ENCODE results near the gene INPP4B.
"Not testable (repeated sequence)": the region's sequence is repeated elsewhere in the genome, so short reads cannot be mapped to it uniquely, and the experiment has no call there.

Gene INPP4B

DNA sequence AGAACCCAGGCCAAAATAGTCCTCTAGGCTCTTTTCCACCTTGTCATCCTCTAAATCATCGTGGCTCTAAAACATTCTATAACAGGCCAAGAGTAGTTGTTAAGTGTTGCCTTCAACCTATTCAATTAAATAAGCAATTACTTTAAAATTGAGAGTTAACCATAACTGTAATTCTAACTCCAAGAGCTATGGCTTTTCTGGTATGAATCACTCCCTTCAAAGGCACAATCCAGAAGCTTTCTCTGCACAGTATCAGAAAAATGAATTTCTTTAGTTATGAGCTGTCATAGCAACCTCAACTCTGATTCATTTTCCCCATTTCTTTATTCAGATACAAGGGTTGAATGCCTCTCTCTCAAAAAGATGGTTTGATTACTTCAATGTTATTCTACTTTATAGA is 21.7 kb downstream of the INPP4B start:
- DNase-seq (ENCODE audit: low read depth): no peak

DNA sequence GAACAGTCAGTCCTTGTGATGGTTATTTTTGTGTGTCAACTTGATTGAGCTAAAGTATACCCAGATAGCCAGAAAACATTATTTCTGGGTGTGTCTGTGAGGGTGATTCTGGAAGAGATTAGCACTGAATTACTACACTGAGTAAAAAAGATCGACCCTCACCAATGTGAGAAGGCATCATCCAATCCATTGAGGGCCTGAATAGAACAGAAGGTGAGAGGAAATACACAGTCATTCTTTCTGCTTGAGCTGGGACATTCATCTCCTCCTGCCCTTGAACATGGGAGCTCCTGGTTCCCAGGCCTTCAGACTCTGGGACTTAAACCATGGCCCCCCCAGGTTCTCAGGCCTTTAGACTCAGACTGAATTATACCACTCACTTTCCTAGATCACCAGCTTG is 22.3 kb downstream of the INPP4B start:
- DNase-seq (ENCODE audit: low read depth): no peak

DNA sequence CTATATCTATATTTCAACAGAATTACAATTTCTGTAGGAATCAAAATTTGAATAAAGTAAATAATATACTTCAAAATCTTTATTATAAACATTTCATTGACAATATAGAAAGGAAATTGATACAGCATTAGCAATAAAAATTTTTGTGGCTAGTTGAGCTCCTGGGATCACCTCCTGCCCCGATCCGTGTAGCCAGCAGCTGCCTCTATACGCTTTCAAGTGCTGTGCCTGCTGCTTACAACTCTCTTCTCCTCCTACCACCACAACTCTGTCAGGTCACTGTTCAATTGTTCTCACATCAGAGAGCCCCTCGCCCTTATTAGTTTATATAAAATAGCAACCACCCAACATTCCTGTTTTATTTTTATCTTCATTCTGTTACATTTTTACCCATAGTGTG is 27.6 kb downstream of the INPP4B start:
- DNase-seq (ENCODE audit: low read depth): no peak

DNA sequence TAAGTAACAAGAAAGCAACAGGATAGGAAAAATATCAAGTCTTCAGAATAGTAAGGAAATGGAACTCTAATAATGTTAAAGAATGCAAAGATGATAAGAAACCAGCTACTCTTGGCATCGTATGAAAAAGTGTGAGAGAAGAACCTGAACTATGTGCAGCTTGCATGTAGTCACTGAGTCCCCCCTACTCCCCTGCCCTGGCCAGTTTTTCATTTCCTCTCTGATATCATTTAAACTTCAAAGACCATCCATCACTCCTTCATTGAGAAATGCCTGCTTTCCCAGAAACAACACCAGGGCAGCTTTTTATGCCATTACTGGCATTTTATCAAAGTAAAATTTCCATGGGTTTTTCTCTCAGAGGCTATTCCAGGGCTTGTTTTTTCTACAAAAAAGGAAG is 28.1 kb downstream of the INPP4B start:
- DNase-seq (ENCODE audit: low read depth): no peak

DNA sequence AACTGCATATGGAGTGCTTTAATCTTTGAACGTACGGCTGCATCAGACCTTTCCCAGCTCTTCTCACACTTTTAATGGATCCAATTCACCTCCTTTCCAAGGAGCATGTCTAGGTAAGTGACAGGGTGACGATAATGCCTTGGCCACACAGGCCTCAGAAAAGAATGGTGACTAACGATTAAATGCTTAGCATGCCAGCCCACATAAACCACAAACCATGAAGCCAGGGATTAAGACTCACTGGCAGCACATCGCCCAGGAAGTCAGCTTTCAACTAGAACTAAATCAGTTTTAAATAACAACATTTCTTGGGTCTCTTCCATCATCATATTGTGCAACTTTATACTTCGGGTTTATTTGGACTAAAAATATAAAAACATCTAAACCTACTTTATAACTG is 28.7 kb downstream of the INPP4B start:
- no peak for DNase-seq (ENCODE audit: low read depth)

DNA sequence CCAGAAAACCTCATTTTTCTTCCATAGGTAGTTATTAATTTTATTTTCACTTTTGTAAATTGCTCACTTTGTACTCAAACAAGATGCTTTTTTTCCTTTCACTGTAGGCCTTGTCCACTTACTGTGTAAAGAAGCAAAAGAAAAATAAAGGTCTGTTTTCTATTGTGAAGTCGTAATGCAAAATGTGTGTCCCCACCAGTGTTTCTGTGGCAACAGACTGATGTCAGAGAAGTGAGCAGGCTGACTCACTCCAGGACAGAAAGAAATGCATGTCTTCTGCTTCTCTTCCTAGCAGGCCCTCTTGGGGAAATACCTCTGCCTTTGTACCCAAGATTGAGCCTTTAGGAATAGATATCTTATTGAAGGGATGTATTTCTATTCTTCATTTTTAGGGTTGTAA is 30.3 kb downstream of the INPP4B start:
- no peak for DNase-seq (ENCODE audit: low read depth)

DNA sequence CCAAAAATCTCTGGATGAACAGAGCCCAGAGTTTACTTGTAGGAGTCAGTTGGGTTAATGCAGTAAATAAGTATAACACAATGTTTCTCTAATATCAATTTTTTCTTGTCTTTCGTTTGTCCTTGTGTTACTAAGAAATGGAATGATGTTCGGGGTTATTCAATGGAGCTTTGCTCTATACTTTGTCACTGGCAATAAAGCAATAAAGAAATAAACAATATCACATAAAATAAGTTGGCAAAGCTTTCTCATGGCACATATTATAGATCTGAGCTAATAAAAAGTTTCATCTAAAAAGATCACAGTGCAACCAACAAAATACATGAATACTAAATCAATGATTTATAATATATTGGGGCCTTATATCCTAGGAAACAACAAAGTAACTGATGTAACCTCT is 32.7 kb downstream of the INPP4B start:
- DNase-seq (ENCODE audit: low read depth): no peak

DNA sequence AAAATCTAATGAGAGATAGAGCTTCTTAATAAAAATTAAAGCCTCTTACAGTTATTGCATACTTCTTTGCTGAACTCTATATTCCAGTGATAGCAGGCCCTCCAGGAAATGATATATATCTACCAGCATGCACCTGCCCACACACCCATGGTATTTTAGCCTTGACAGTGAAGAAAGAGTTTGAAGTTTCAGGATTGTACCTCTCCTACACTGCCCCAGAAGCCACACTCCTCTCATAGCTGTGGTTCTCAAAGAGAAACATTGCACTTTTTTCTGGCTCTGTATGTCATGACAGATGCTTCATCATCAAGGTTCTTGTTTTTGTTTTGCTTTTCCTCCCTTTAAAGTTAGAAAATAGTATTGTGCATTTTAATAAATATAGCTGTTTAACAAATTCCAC is 34.0 kb downstream of the INPP4B start:
- DNase-seq (ENCODE audit: low read depth): no peak

DNA sequence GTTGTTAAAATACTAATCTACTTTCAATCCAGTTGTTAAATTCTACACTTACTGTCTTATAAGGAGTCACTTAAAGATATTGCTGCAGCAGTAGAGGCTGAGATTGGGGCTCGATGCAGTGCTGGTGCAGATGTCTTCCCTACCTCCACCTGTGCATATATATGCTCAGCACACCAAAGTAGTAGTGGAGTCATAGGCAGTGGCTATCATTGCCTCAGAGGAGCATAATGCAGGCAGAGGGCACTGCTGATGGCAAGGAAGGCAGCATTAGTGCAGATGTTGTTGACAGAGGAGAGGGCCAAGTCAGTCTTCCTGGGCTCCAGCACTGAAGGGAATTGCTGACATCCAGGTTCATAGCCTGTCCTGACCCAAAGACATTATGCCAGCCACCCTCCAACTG is 35.1 kb downstream of the INPP4B start:
- no peak for DNase-seq (ENCODE audit: low read depth)

DNA sequence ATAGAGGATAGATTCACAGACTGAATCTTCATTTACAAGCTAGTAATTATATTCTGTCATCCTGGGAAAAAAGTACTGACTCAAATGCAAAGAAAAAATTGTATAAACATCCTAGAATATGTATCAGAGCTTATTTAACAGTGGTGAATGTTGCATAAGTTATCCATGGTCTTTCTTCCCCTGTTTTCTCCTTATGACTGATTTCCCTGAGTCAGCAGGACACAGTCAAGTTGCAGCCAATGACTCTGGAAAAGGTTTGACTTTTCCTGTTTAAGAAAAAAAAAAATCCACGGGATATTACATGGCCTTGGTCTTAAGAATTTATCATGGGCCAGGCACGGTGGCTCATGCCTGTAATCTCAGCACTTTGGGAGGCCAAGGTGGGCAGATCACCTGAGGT is 36.5 kb downstream of the INPP4B start:
- DNase-seq (ENCODE audit: low read depth): no peak

DNA sequence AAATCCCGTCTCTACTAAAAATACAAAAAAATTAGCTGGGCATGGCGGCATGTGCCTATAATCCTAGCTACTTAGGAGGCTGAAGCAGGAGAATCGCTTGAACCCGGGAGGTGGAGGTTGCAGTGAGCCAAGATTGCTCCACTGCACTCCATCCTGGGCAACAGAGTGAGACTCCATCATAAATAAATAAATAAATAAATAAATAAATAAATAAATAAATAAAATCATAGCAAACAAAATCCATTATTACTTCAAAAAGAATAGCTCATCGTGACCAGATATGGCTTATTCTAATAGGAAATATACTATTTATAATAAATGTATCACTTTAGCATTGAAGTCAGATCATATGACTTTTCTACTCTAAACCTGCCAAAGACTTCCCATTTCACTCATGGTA is 42.2 kb downstream of the INPP4B start:
- not testable (repeated sequence) for DNase-seq (ENCODE audit: low read depth)

DNA sequence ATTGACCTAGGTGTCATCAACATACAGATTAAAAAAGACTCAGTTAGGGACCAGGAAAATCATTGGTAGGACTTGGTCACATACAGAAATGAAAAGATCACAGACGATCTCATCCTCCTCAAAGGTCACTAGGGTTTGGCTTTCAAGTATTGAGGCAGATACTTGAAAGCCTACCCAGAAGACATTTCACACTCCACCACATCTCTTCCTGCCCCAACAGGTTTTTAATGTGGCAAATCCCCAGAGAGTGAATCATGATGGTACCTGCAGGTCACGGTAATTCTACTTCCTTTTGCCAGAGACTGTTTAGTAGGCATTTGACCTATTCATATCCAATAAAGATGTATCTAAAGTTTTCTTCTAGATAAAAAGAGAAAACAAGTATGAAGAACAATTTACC is 44.1 kb downstream of the INPP4B start:
- DNase-seq (ENCODE audit: low read depth): no peak

DNA sequence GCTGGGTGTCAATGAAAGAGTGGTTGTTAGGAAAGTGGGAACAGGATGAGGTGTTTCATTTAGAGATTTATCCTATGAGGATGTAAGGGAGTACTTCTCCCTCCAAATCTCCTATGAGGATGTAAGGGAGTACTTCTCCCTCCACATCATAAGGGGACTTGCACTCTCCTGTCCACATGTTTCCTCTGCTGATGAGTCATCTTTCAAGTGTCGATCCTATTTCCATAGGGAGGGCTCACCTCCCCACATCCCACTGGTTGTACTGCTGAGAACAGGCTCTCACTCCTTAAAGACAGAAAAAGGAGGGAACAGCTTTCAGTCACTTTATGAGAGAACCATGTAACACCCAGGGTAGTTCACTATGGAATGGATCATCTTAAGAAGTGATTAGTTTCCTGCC is 65.0 kb downstream of the INPP4B start:
- DNase-seq (ENCODE audit: low read depth): no peak

DNA sequence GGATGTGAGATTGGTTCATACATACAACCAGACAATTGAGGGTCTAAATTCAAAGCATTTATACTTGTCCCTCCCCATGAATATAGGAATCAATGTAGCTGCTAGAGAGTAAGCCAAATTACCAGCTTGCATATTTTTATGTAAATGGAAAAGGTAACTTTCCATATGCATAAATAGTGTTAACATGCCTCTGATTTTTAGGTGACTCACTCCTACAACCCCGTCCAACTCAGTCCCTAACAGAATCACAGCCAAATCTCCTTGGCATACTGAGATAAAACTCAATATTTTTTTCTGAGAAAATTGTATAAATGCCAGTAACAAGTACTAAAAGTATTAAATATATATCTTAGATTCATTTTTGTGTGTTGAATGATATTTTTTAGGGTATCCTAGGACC is 67.2 kb downstream of the INPP4B start:
- no peak for DNase-seq (ENCODE audit: low read depth)

DNA sequence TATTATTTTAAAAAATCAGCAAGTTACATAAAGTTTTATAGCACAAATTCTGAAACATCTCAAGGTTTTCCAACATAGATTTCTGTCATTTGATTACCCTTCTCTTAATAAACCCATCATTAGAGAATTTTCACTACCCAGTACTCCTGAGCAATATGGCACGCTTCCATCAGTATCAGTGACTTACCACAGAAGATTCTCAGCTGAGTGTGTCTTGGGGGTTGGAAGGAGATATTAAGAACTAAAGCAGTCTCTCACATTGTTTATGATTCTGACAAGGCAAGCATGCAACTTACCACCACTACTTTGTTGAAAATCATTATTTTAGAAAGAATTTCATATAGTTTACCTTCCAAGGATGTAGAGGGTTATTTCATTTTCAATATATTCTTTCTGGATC is 67.7 kb downstream of the INPP4B start:
- DNase-seq (ENCODE audit: low read depth): no peak

DNA sequence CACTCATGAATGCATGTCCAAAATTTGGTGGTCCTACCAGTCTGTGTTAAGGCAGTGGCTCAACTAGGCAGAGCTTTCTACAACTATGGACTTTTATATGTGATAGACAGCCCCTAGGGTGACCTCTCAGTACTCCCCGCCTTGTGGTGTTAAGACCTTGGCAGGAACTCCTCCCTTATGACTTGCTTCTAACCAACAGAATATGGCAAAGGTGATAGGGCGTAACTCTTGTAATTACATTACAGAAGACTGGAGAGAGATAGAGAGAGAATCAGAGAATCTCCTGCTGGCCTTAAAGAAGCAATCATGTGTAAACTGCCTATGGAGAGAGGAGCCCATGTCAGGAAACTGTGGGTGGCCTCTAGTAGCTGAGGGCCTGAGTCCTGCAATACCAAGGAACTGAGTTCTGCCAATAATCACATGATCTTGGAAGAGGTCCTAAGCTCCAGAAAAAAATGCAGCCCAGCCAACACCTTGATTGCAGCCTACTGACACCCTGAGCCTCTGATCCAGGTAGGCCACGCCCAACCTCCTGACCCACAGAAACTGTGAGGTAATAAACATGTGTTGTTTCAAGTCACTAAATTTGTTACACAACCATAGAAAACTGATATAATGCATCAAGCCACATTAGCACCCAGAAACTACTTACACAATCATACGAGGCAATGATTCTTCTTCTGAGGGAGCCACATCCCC is 68.9 kb downstream of the INPP4B start:
- no peak for DNase-seq (ENCODE audit: low read depth)

DNA sequence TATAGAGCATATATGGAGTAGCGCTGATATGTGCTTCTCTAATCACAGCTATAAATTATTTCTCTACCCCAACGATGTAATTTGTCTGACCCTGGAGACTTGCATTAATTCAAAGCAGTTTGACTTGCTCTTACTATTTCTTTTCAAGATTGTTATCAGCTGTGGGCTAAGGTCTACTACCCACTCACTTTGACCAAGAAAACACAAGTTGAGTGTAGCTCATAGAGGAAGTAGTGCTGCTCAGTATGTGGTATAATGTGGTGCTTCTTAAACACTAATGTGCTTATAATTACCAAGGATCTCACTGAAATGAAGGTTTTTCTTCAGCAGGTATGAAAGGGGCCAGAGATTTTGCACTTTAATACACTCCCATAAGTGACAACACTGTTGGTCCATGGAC is 70.1 kb downstream of the INPP4B start:
- DNase-seq (ENCODE audit: low read depth): no peak

DNA sequence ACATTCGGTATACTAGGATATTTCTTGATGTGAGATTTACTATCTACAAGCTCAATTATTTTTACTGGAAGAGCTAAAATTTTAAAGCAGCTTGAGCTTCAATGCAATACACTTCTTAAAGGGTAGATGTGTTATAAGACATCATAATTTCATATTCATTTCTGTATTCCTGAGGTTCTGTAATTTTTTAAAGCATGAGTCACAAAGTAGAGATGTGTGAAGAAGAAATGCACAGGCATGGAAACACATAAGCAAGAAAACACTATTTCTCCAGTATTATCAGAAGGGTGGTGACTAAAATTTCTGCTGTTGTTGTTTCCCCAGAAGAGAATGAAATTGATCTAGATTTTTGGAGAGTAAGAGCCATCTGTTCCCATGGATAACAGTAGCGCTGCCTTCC is 72.6 kb downstream of the INPP4B start:
- no peak for DNase-seq (ENCODE audit: low read depth)

DNA sequence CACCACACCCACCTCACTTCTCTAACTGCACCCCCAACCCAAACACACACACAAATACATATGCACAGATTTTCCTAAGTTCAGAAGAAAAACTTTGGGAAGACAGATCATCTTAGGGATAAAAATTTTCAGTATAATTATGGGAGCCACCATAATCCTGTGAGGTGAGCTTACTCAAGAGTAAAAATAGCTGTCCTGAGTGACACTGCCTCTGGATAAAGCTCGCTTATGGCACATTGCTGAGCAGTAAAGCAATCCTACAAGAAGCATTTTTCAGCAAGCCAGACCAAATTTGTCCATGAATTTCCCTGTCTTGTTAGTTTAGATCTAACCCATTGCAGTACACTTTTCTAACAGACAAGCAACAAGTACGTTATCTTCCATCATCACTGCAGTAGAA is 83.8 kb downstream of the INPP4B start:
- DNase-seq (ENCODE audit: low read depth): no peak

DNA sequence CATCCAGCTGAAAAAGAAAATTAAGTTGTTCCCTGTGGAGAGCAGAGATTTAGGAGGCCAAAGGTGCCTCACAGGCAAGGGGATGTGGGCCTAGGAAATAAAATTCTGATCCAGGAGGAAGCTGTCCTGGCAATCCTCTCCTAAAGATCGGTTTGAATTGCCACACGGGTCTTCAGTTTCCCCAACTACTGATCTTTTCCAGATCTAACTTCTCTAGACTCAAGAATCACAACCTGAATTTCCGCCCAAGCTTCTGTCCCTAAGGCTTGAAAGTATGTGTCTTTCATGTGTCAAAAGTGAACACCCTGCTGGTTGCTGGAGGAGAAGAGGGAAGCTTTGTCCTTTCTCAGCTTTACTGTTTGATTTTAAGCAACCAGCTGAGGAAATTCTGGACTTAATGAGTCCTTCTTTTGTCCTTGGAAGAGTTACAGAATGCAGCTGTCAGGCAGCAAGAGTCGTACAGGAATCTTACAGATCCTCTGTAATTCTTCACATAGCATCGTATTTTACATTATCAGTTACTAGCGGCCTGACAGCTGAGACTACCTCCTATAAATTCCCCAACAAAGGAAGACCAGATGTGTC is 93.8 kb downstream of the INPP4B start:
- DNase-seq (ENCODE audit: low read depth): no peak

DNA sequence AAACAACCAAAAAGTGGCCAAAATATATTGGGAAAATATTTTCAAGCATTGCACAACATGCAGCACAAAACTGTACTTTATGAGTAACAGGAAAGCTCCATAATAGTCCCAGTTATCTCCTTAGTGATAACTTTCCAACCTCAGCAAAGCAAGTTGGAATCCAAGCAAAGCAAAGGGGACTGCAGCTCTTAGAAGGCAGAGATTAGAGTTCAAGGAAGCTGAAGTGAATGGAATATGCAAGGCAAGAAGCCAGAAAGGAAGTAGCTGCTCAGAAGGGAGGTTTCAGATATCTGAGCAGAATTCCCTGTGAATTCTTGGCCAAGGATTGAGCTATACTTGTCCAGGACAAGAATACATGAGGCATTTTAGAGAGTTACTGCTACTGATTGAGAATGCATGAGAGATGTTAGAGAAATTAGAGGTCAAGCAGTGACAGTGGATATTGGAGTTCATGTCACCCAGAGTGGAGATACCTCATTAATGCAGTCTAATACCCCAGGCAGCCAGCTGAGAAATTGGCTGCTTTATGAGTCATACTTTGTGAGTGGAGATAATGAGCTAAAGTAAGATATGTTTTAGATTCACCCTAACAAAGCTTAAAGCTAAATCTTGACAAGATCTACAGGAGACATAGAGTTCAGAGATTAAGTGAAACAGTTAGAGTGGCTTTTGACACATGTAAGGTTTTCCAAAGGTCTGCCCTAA is 102.8 kb downstream of the INPP4B start:
- no peak for DNase-seq (ENCODE audit: low read depth)

DNA sequence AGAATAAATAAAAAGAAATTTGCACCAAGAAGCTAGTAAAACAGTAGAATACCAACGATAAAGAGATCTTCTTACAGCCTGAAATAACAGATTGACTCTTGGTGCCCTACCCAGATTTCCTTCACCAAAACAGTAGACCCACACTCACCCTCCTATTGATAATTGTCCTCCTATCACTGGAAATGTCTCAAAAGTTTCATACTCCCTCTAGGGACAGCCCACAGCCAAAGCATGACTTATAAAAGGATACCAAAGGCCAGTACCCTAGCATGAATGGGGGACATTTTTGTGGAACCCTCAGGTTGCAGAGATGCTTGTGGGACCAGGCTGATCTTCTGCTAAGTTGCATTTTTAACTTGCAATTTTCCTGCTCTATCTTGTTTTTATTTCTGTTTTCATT is 104.1 kb downstream of the INPP4B start:
- DNase-seq (ENCODE audit: low read depth): no peak

DNA sequence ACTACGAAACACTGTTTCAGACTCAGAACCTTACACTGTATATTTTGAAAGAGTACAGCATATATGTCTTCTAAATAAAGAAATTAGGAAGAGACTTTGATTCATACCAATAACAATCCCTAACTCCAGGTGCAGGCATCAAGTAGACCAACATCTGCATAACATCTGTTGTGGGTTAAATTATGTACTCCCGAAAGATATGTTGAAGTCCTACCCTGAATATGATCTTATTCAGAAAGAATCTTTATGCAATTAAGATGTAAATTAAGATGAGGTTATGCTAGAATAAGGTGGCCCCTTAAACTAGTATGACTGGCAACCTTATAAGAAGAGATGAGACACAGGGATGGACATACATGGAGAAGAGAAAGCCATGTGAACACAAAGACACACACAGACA is 117.9 kb downstream of the INPP4B start:
- no peak for DNase-seq (ENCODE audit: low read depth)

DNA sequence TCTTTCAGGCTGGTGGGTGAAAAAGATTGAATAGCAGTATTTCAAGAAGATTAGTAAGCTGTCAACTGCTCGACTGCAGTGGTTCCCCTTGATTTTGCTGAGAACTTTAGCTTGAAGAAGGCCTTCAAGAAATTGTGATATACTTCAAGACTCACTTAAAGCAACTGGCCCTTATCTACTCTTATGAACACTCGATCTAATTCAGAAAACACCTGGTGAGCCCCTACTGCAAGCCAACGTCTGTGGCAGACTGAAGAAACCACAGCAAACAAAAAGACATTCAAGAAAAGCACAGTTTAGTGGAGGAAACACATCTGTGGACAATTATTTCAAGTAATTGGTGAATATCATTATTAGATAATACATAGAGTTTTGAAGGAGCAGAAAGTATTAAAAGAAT is 119.0 kb downstream of the INPP4B start:
- DNase-seq (ENCODE audit: low read depth): no peak
